ENCODE measurements around the gene PRKD1. TPM values are rescaled to one million over a fixed set of nuclear protein-coding genes. Genes with fewer than 3 reads are reported as not detected.

PRKD1 gene
- total RNA-seq, 4 donors from 2014 or later: 27.4 to 30.9 (median 29.7) TPM

DNA sequence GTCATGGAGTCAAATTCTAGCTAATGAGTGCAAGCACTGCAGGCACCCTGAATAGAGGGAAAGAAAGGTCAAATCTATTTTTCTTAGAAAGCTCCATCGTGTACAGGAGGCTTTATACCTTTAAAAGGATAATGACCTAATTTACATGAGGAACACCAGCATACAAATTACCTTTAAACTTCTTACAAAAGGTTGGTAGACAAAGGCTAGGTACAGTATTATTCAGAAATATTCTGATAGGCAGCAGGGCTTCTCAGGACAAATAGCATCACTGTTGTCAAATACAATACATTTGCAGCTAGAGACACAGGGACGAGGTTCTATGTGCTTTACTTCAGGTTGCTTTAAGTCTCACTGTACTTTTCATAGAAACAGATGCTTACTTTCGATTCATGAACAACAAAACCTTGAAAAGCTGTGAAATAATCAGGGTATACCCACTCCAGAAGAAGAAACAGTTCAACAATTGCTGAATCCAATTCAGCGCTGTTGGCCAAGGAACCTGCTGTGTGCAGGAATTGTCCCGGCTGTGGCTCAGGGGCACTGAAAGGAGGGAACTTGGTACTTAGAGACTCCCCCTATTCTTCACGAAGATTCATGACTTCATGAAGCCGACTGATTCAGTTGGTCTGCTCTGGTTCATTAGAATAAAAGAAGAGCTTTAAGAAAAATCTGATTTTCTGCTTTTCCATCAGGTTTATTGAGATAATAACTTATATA, 252.9 kb downstream of the PRKD1 start:
- Histone ChIP-seq H3K36me3 (no peaks in the 10 kb centered on the region), H3K27ac (no peak overlapping the region), H3K9me3 (no peaks in the 10 kb centered on the region), H3K4me3 (no peak overlapping the region), H3K27me3 (no peaks in the 10 kb centered on the region), H3K4me1 (no peaks in the 10 kb centered on the region)
- TF ChIP-seq POLR2A (IDR thresholded peaks at IDR 0.05) (no peak), EP300 (IDR thresholded peaks at IDR 0.05) (no peak)
- TF ChIP-seq, protein P1, sequence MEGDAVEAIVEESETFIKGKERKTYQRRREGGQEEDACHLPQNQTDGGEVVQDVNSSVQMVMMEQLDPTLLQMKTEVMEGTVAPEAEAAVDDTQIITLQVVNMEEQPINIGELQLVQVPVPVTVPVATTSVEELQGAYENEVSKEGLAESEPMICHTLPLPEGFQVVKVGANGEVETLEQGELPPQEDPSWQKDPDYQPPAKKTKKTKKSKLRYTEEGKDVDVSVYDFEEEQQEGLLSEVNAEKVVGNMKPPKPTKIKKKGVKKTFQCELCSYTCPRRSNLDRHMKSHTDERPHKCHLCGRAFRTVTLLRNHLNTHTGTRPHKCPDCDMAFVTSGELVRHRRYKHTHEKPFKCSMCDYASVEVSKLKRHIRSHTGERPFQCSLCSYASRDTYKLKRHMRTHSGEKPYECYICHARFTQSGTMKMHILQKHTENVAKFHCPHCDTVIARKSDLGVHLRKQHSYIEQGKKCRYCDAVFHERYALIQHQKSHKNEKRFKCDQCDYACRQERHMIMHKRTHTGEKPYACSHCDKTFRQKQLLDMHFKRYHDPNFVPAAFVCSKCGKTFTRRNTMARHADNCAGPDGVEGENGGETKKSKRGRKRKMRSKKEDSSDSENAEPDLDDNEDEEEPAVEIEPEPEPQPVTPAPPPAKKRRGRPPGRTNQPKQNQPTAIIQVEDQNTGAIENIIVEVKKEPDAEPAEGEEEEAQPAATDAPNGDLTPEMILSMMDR (IDR thresholded peaks at IDR 0.05): no peak
- 80 to 82% methylated on average over 7 of the region's 7 CpGs for WGBS, 2 donors
- DNase-seq (ENCODE audit: low spot score in 2 of 2): no peak

DNA sequence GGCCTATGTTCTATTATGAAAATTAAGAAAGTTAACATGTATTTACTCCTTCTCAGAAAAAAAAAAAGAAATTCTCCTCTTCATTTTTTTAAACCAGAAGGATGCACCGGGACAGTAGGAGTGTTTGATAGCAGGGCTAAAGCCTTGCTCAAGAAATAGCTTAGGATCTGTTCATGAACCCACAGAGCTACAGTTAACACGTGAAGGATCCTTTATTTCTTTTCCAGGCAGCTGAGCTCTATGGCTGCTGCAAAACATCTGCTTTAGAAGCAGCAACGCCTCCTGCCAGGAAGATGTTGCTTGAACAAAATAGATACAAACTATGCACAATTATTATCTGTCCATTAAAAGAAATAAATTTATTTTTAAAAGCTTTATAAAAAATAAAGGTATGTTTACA, 254.8 kb downstream of the PRKD1 start:
- DNase-seq (ENCODE audit: low spot score in 2 of 2): no peak
- H3K4me1 ChIP-seq: peaks cover 0 to 8% (median 4%) of the 10 kb centered on the region in 4 donors
- 63 to 64% methylated on average over 3 of the region's 3 CpGs for WGBS, 2 donors
- no peak for TF ChIP-seq EP300 (IDR thresholded peaks at IDR 0.05)
- TF ChIP-seq, protein P1 (IDR thresholded peaks at IDR 0.05): no peak
- H3K27me3 ChIP-seq: no peaks in the 10 kb centered on the region
- no peaks in the 10 kb centered on the region for H3K9me3 ChIP-seq
- no peak overlapping the region for H3K4me3 ChIP-seq
- no peaks in the 10 kb centered on the region for H3K36me3 ChIP-seq
- no peak overlapping the region for H3K27ac ChIP-seq

DNA sequence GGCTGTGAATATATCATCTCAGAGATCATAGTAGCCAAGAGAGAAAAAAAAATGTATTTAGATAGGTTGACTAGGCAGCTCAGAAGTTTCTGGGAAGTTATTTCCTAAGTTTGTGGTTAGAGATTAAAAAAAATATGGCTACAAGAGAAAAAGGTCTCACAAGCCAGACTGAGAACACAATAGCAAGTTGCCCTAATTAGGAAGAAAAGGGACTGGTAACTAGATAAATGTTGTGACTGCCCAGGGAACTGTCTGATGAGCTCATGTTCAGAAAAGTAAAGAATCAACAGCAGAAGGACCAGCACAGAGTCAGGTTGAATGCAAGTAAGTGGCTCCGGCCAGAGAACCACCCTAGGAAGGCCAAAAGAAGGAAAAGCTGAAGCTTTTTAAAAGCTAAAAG, 256.6 kb downstream of the PRKD1 start:
- peak overlapping the region in 2 of 4 donors; percentile 29 to 37 for H3K27ac ChIP-seq
- peaks cover 0 to 8% (median 4%) of the 10 kb centered on the region in 4 donors for H3K4me1 ChIP-seq
- WGBS, 2 donors: 80 to 86% methylated on average over 1 of the region's 1 CpG
- TF ChIP-seq, protein P1 (IDR thresholded peaks at IDR 0.05): no peak
- TF ChIP-seq POLR2A (IDR thresholded peaks at IDR 0.05) (no peak), EP300 (IDR thresholded peaks at IDR 0.05) (no peak)
- no peak for DNase-seq (ENCODE audit: low spot score in 2 of 2)
- H3K36me3 ChIP-seq: no peaks in the 10 kb centered on the region
- no peaks in the 10 kb centered on the region for H3K27me3 ChIP-seq
- H3K4me3 ChIP-seq: no peak overlapping the region
- no peaks in the 10 kb centered on the region for H3K9me3 ChIP-seq

GRCh38 chr14:29668201-29668600, 259.4 kb downstream of the PRKD1 start:
- Histone ChIP-seq H3K4me1 (peaks cover 0 to 20% (median 6%) of the 10 kb centered on the region in 4 donors), H3K27me3 (no peaks in the 10 kb centered on the region)
- no peak for DNase-seq (ENCODE audit: low spot score in 2 of 2)

DNA sequence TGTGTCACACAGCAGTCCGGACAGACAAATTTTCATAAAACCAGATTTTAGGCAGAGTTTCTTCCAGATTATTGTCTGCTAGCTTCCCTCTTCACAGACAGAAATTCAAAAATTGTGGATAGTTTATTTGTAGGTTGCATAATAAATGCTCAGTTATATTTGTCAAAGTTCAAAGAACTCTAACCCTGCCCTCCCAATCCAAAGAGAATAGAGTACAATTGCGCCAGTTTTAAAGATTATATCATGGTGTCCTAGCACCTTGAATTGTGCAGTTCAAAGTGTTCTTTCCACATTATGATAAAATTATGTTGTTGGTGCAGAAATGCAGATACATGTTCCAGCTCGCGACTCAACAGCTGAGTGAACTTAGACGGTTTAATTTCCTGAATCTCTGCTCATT, 263.1 kb downstream of the PRKD1 start:
- Histone ChIP-seq H3K27ac (peak overlapping the region in 2 of 4 donors; percentile 55 to 75), H3K9me3 (no peaks in the 10 kb centered on the region), H3K27me3 (no peaks in the 10 kb centered on the region), H3K4me3 (no peak overlapping the region), H3K36me3 (peaks cover 0 to 14% (median 0%) of the 10 kb centered on the region in 3 donors), H3K4me1 (peaks cover 0 to 25% (median 6%) of the 10 kb centered on the region in 4 donors)
- no peak for DNase-seq (ENCODE audit: low spot score in 2 of 2)
- TF ChIP-seq EP300 (IDR thresholded peaks at IDR 0.05) (no peak), POLR2A (IDR thresholded peaks at IDR 0.05) (no peak)
- TF ChIP-seq, protein P1 (IDR thresholded peaks at IDR 0.05): no peak
- WGBS, 2 donors: 94% methylated on average over 5 of the region's 5 CpGs

More at GRCh38 chr14:29668201-29668600, 259.4 kb downstream of the PRKD1 start:
- Histone ChIP-seq H3K4me3 (no peak overlapping the region), H3K27ac (no peak overlapping the region), H3K36me3 (peaks cover 0 to 14% (median 0%) of the 10 kb centered on the region in 3 donors), H3K9me3 (no peaks in the 10 kb centered on the region)
- TF ChIP-seq, protein P1 (IDR thresholded peaks at IDR 0.05): no peak
- TF ChIP-seq POLR2A (IDR thresholded peaks at IDR 0.05) (no peak), EP300 (IDR thresholded peaks at IDR 0.05) (no peak)
- WGBS, 2 donors: 84 to 92% methylated on average over 1 of the region's 1 CpG

All from tibial nerve (tissue), 4 donors.